HG03095 (cell line): Measurements from ENCODE around the gene TBC1D21.

Experiments
- ATAC-seq: cut with Tn5 transposase; IDR thresholded peaks from one replicate; pipeline ENCODE4 v1.9.1; 2021; ENCODE audit warnings: moderate library complexity; ENCODE audit not compliant: unreplicated experiment

TBC1D21 gene

GRCh38 chr15:73873456-73873855 is at the start of gene TBC1D21:
Gene TBC1D21, plus strand, starts transcription at chr15:73873564. Its CDS starts 146 bp downstream, at chr15:73873710.
- no peak for ATAC-seq

- ATAC-seq, result no peak
Measured at GRCh38 chr15:73826711-73827251, 46.6 kb upstream of the TBC1D21 start.

- ATAC-seq, result no peak
Measured at GRCh38 chr15:73829523-73829922, 43.8 kb upstream of the TBC1D21 start.

GRCh38 chr15:73832657-73833056 is 40.7 kb upstream of the TBC1D21 start:
- no peak for ATAC-seq

GRCh38 chr15:73836845-73837244 is 36.5 kb upstream of the TBC1D21 start:
- ATAC-seq, result no peak

GRCh38 chr15:73838831-73839426 is 34.4 kb upstream of the TBC1D21 start:
- no peak for ATAC-seq

GRCh38 chr15:73839699-73840377 is 33.5 kb upstream of the TBC1D21 start:
- no peak for ATAC-seq

GRCh38 chr15:73840771-73841170 is 32.6 kb upstream of the TBC1D21 start:
- no peak for ATAC-seq

GRCh38 chr15:73841756-73842725 is 31.3 kb upstream of the TBC1D21 start:
- ATAC-seq, result no peak

GRCh38 chr15:73843787-73844186 is 29.6 kb upstream of the TBC1D21 start:
- no peak for ATAC-seq

- ATAC-seq, result no peak
Measured at GRCh38 chr15:73844356-73844755, 29.0 kb upstream of the TBC1D21 start.

GRCh38 chr15:73845507-73845906 is 27.9 kb upstream of the TBC1D21 start:
- no peak for ATAC-seq

- ATAC-seq, result no peak
Measured at GRCh38 chr15:73845907-73846306, 27.5 kb upstream of the TBC1D21 start.

- ATAC-seq, result no peak
Measured at GRCh38 chr15:73849641-73850040, 23.7 kb upstream of the TBC1D21 start.

GRCh38 chr15:73850228-73850627 is 23.1 kb upstream of the TBC1D21 start:
- no peak for ATAC-seq

GRCh38 chr15:73851689-73852088 is 21.7 kb upstream of the TBC1D21 start:
- ATAC-seq, result no peak

- ATAC-seq, result no peak
Measured at GRCh38 chr15:73852507-73852906, 20.9 kb upstream of the TBC1D21 start.

- no peak for ATAC-seq
Measured at GRCh38 chr15:73854265-73854664, 19.1 kb upstream of the TBC1D21 start.

- ATAC-seq, result no peak
Measured at GRCh38 chr15:73856458-73857192, 16.7 kb upstream of the TBC1D21 start.

GRCh38 chr15:73857193-73857920 is 16.0 kb upstream of the TBC1D21 start:
- no peak for ATAC-seq
